Right atrium auricular region (tissue), 2 donors: ENCODE results near the gene MRPL3. TPM values are rescaled to one million over a fixed set of nuclear protein-coding genes. Genes with fewer than 3 reads are reported as not detected.

Source experiments
- total RNA-seq, 2 donors: library from RNA; depleted of rRNA; stranded (reverse); fragments of >200 nt; gene quantifications; one replicate each; pipeline ENCODE4 v1.1.0, GENCODE V29; 2016

MRPL3 gene
- total RNA-seq, 2 donors from 2014 or later: 55.1 to 69.3 TPM

Other genes with a start within 250 kb of the MRPL3 start
- gene NUDT16, start 121.2 kb downstream of the MRPL3 start, total RNA-seq: 10 to 100 TPM; 18.4 to 23.1 TPM